ENCODE measurements around the gene FBXO24. TPM values are rescaled to one million over a fixed set of nuclear protein-coding genes. Genes with fewer than 3 reads are reported as not detected.

The FBXO24 gene
- total and polyA plus RNA-seq, 9 of the 15 experiments (the other 6 are each of a cell fraction or from before 2014, with no cell fraction given), result 0.17 to 0.95 (median 0.50) TPM

- TF ChIP-seq ZNF639 (CRISPR knock-in tag; conservative IDR thresholded peaks at IDR 0.05 in 1 of 2, IDR thresholded peaks at IDR 0.05 in 1 of 2), result peak in 1 of 2 experiments; percentile 54; a peak in 1 of 4 replicates
- TF ChIP-seq ZFP1 (CRISPR knock-in tag; IDR thresholded peaks at IDR 0.05), result no peak
- peak; percentile 88 for TF ChIP-seq USF1 (CRISPR knock-in tag; IDR thresholded peaks at IDR 0.05)
- TF ChIP-seq, protein P1, sequence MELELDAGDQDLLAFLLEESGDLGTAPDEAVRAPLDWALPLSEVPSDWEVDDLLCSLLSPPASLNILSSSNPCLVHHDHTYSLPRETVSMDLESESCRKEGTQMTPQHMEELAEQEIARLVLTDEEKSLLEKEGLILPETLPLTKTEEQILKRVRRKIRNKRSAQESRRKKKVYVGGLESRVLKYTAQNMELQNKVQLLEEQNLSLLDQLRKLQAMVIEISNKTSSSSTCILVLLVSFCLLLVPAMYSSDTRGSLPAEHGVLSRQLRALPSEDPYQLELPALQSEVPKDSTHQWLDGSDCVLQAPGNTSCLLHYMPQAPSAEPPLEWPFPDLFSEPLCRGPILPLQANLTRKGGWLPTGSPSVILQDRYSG (tag; conservative IDR thresholded peaks at IDR 0.05; ENCODE audit: low read depth), result no peak
- TF ChIP-seq BACH1 (tag; IDR thresholded peaks at IDR 0.05), result peak; percentile 38; the same call in 1 of the 2 replicates
- TF ChIP-seq, protein P2, sequence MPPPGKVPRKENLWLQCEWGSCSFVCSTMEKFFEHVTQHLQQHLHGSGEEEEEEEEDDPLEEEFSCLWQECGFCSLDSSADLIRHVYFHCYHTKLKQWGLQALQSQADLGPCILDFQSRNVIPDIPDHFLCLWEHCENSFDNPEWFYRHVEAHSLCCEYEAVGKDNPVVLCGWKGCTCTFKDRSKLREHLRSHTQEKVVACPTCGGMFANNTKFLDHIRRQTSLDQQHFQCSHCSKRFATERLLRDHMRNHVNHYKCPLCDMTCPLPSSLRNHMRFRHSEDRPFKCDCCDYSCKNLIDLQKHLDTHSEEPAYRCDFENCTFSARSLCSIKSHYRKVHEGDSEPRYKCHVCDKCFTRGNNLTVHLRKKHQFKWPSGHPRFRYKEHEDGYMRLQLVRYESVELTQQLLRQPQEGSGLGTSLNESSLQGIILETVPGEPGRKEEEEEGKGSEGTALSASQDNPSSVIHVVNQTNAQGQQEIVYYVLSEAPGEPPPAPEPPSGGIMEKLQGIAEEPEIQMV (tag; conservative IDR thresholded peaks at IDR 0.05; ENCODE audit: low read depth), result 0 out of 2 replicates have a peak, but pooled peaks have one; percentile 26
- no peak for TF ChIP-seq CBX8 (IDR thresholded peaks at IDR 0.05; ENCODE audit: borderline replicate concordance, extremely low read depth, low read depth, low read length, poor library complexity, severe bottlenecking)
- no peak for TF ChIP-seq HCFC1 (IDR thresholded peaks at IDR 0.05; ENCODE audit: low read depth, low read length)
- no peak for TF ChIP-seq ZNF57 (CRISPR knock-in tag; IDR thresholded peaks at IDR 0.05)
- TF ChIP-seq SMARCE1 (IDR thresholded peaks at IDR 0.05), result no peak
- TF ChIP-seq U2AF2 (optimal IDR thresholded peaks at IDR 0.05; ENCODE audit: low read depth, low read length), result no peak
- 0 out of 4 replicates have a peak, but pooled peaks of 1 of the 2 experiments have one; percentile 3 for TF ChIP-seq NRF1 (conservative IDR thresholded peaks at IDR 0.05 in 1 of 2, IDR thresholded peaks at IDR 0.05 in 1 of 2)
- no peak for TF ChIP-seq ELK3 (CRISPR knock-in tag; IDR thresholded peaks at IDR 0.05)
- peak; percentile 74 for TF ChIP-seq NFIC (IDR thresholded peaks at IDR 0.05)
- no peak for TF ChIP-seq KHSRP (IDR thresholded peaks at IDR 0.05)
- TF ChIP-seq ZBTB1 (CRISPR knock-in tag; IDR thresholded peaks at IDR 0.05; ENCODE audit: borderline replicate concordance, low read depth), result no peak
- TF ChIP-seq ZNF668 (CRISPR knock-in tag; IDR thresholded peaks at IDR 0.05), result no peak
- no peak for TF ChIP-seq JUN (IDR thresholded peaks at IDR 0.05; ENCODE audit: borderline replicate concordance, low read depth, low read length)
- no peak for TF ChIP-seq JUN (CRISPR knock-in tag; IDR thresholded peaks at IDR 0.05; ENCODE audit: borderline replicate concordance)
- TF ChIP-seq RFX7 (CRISPR knock-in tag; IDR thresholded peaks at IDR 0.05), result no peak
Observed at GRCh38 chr7:100547872-100548271, 38.3 kb upstream of the FBXO24 start (continued).
